GM12801 (cell line): Measurements from ENCODE around the gene RXFP1.

Experiments used
- TF ChIP-seq, protein P1 (sequence below): IDR thresholded peaks from one replicate; pipeline ENCODE4 v1.5.1; 2011; ENCODE audit warnings: control low read depth; ENCODE audit not compliant: insufficient read length; ENCODE audit errors: extremely low read depth

RXFP1 gene

DNA sequence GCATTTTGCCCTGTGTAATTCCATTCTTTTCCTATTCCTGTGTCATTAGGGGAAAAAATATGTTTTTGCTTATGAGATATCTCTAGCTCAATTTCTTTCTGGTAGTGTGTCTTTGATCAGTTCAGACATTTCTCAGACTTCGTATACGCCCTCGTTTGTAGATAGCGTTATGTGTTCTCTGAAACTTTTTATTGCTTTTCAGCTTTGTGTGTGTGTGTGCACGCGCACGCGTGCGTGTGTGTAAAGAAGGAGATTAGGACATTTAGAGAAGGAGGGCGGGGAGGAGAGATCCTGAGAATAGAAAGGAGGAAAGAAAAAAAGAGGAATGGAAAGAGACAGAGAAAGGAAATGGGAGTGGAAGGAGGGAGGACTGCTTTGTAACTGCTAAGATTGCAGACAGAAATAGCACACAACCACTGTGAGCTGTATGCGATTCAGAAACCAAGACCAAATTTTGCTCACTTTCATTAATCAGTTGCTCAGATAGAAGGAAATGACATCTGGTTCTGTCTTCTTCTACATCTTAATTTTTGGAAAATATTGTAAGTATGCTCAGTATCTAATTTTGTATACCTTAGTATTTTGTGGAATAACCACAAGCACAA, at the start of gene RXFP1:
Gene RXFP1, plus strand, starts transcription at position 399 of the 605 bp plus-strand sequence. Its CDS starts 95 bp downstream, at position 494.
- TF ChIP-seq, protein P1, sequence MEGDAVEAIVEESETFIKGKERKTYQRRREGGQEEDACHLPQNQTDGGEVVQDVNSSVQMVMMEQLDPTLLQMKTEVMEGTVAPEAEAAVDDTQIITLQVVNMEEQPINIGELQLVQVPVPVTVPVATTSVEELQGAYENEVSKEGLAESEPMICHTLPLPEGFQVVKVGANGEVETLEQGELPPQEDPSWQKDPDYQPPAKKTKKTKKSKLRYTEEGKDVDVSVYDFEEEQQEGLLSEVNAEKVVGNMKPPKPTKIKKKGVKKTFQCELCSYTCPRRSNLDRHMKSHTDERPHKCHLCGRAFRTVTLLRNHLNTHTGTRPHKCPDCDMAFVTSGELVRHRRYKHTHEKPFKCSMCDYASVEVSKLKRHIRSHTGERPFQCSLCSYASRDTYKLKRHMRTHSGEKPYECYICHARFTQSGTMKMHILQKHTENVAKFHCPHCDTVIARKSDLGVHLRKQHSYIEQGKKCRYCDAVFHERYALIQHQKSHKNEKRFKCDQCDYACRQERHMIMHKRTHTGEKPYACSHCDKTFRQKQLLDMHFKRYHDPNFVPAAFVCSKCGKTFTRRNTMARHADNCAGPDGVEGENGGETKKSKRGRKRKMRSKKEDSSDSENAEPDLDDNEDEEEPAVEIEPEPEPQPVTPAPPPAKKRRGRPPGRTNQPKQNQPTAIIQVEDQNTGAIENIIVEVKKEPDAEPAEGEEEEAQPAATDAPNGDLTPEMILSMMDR = no peak

- TF ChIP-seq, protein P1 = no peak
Measured at GRCh38 chr4:158481811-158482210, 39.9 kb upstream of the RXFP1 start.

GRCh38 chr4:158484173-158484885, 37.4 kb upstream of the RXFP1 start:
- TF ChIP-seq, protein P1 = no peak

- TF ChIP-seq, protein P1 = no peak
Measured at GRCh38 chr4:158490629-158491028, 31.1 kb upstream of the RXFP1 start.

DNA sequence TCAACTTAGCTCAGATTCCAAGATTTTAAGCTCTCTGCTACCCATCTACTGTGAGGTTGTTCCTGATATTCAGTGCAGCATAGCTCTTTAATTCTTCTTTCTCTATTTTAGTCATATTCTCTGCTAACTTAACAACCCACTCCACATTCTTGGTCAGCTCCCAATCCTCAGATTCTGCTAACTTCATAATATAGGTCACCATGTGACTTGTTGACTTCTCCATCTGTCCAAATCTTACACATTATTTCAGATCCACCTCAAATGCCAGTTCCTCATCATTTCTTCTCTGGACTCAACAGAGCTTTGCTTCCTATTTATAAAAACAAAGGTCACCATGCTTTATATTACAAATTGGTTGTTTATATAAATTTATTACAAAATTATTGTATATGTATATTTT, 29.3 kb upstream of the RXFP1 start:
- TF ChIP-seq, protein P1 = no peak

DNA sequence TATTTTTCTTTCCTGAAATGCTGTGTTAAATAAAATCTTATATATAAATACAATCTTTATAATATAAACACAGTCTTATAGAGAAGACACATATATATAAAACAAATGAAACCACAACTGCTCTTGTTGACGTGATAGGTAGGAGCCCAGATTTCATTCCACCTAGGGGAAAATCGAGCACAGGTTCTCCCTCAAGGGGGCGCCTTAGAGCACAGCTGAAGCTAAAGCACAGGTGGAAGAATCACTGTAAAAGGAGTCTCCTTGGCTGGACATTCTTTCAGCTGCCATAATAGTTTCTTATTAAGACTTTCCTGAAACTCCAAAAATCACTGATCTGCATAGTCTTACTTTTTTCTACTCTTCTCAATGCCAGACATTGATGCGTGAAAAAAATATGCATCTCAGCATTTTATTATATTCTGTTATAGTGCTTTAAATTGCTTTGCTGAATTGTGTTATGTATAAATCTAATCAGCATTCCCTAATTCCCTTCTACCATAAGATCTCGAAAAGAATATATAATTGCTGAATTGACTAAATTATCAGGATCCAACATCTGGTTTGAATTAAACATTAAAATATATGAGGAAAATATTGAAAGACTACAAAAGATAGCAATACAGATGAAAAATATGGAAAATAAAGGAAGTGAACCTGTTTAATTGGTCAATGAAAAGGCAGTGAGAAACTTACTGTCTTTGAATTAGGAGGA, 25.5 kb upstream of the RXFP1 start:
- TF ChIP-seq, protein P1 = no peak

DNA sequence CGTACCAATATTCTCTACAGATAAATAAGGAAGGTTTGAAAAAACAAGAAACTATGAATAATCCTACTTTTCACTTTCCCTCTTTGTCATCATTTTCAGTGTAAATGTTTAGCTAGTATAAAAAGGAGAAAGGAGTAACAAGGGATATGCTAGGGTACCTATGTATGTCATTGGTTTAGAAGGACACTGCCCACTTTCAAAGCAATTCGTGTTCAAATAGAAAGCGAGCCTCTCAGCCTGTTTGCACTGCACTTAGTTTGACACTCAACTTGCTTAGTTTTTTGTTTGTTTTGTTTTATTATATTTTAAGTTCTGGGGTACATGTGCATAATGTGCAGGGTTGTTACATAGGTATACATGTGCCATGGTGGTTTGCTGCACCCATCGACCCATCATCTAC, 21.6 kb upstream of the RXFP1 start:
- TF ChIP-seq, protein P1 = no peak
